ENCODE data around the gene LBP. TPM values are rescaled to one million over a fixed set of nuclear protein-coding genes. Genes with fewer than 3 reads are reported as not detected.
A peak's percentile ranks its signal among the peaks of the same experiment; 100 is the strongest.

The LBP gene
- total RNA-seq, 2 donors from 2014 or later = 0.18 TPM; not detected in 1

GRCh38 chr20:38355161-38356012 is 9.1 kb downstream of the LBP start:
- Histone ChIP-seq H3K27ac (ENCODE audit: low read depth, low read length) (no peak overlapping the region), H3K9ac (ENCODE audit: extremely low read depth, low read length, poor library complexity, severe bottlenecking) (no peak overlapping the region), H3K27me3 (ENCODE audit: control insufficient read depth, insufficient read depth, low read length, poor library complexity, severe bottlenecking) (no peaks in the 10 kb centered on the region), H3K4me3 (ENCODE audit: low read length) (no peak overlapping the region), H3K4me1 (ENCODE audit: control insufficient read depth, insufficient read depth, low read length) (no peaks in the 10 kb centered on the region), H3K36me3 (ENCODE audit: control insufficient read depth, insufficient read depth, low read length) (no peaks in the 10 kb centered on the region), H3K9me3 (ENCODE audit: control insufficient read depth, low read length) (no peaks in the 10 kb centered on the region)
- DNase-seq = peak; percentile 73
- Mint-ChIP-seq H3K27me3 (ENCODE audit: insufficient read depth) (no peaks in the 10 kb centered on the region), H3K27ac (no peak overlapping the region), H3K4me3 (no peak overlapping the region), H3K4me1 (peaks cover 10% of the 10 kb centered on the region), H3K9me3 (no peaks in the 10 kb centered on the region), H3K36me3 (ENCODE audit: low read depth) (no peaks in the 10 kb centered on the region)
- no peak for TF ChIP-seq CTCF (conservative IDR thresholded peaks at IDR 0.05)
- 87 to 91% methylated on average over 14 to 17 of the region's 18 CpGs for WGBS, 2 experiments (ENCODE audit: insufficient coverage in 1 of 2, insufficient read length in 1 of 2)

- no peak for DNase-seq
- H3K27ac Mint-ChIP-seq = no peak overlapping the region
- Histone ChIP-seq H3K27me3 (ENCODE audit: control insufficient read depth, insufficient read depth, low read length, poor library complexity, severe bottlenecking) (no peaks in the 10 kb centered on the region), H3K9me3 (ENCODE audit: control insufficient read depth, low read length) (no peaks in the 10 kb centered on the region), H3K36me3 (ENCODE audit: control insufficient read depth, insufficient read depth, low read length) (no peaks in the 10 kb centered on the region), H3K27ac (ENCODE audit: low read depth, low read length) (no peak overlapping the region), H3K4me1 (ENCODE audit: control insufficient read depth, insufficient read depth, low read length) (no peaks in the 10 kb centered on the region), H3K4me3 (ENCODE audit: low read length) (no peak overlapping the region), H3K9ac (ENCODE audit: extremely low read depth, low read length, poor library complexity, severe bottlenecking) (no peak overlapping the region)
- no peaks in the 10 kb centered on the region for H3K36me3 Mint-ChIP-seq (ENCODE audit: low read depth)
- no peak for TF ChIP-seq CTCF (conservative IDR thresholded peaks at IDR 0.05)
- H3K4me3 Mint-ChIP-seq = no peak overlapping the region
- WGBS, 2 experiments (ENCODE audit: insufficient coverage in 1 of 2, insufficient read length in 1 of 2) = 91 to 96% methylated on average over 4 to 7 of the region's 7 CpGs
- H3K27me3 Mint-ChIP-seq (ENCODE audit: insufficient read depth) = no peaks in the 10 kb centered on the region
- peaks cover 7% of the 10 kb centered on the region for H3K4me1 Mint-ChIP-seq
- no peaks in the 10 kb centered on the region for H3K9me3 Mint-ChIP-seq
Observed at GRCh38 chr20:38357653-38358207, 11.4 kb downstream of the LBP start.

- 92 to 94% methylated on average over 7 of the region's 7 CpGs for WGBS, 2 experiments (ENCODE audit: insufficient coverage in 1 of 2, insufficient read length in 1 of 2)
- Histone ChIP-seq H3K27ac (ENCODE audit: low read depth, low read length) (peak overlapping the region; percentile 63), H3K4me1 (ENCODE audit: control insufficient read depth, insufficient read depth, low read length) (no peaks in the 10 kb centered on the region), H3K9me3 (ENCODE audit: control insufficient read depth, low read length) (no peaks in the 10 kb centered on the region), H3K36me3 (ENCODE audit: control insufficient read depth, insufficient read depth, low read length) (no peaks in the 10 kb centered on the region), H3K4me3 (ENCODE audit: low read length) (no peak overlapping the region), H3K27me3 (ENCODE audit: control insufficient read depth, insufficient read depth, low read length, poor library complexity, severe bottlenecking) (no peaks in the 10 kb centered on the region), H3K9ac (ENCODE audit: extremely low read depth, low read length, poor library complexity, severe bottlenecking) (no peak overlapping the region)
- Mint-ChIP-seq H3K9me3 (no peaks in the 10 kb centered on the region), H3K27me3 (ENCODE audit: insufficient read depth) (no peaks in the 10 kb centered on the region), H3K27ac (no peak overlapping the region), H3K4me3 (no peak overlapping the region), H3K4me1 (peaks cover under 1% of the 10 kb centered on the region), H3K36me3 (ENCODE audit: low read depth) (no peaks in the 10 kb centered on the region)
- no peak for DNase-seq
- TF ChIP-seq CTCF (conservative IDR thresholded peaks at IDR 0.05) = no peak
Observed at GRCh38 chr20:38358556-38358955, 12.3 kb downstream of the LBP start.

All from endodermal cell (in vitro differentiated cells).